Measurements from ENCODE around the gene CLDN14.

GRCh38 chr21:36512971-36513370, 33.0 kb upstream of the CLDN14 start:
- TF ChIP-seq CTCF (IDR thresholded peaks at IDR 0.05 in 4 of 5, conservative IDR thresholded peaks at IDR 0.05 in 1 of 5) (no peak), POLR2A (IDR thresholded peaks at IDR 0.05) (no peak)

Measured in gastrocnemius medialis (tissue), 4 donors.